Kasumi-1 (cell line): ENCODE data around the gene CEP350.

Experiments
- DNase-seq, 2 experiments: peaks; one replicate each; lab custom pipeline; 2025; lab: John Stamatoyannopoulos, UW

The CEP350 gene

GRCh38 chr1:180156631-180157091 lies 202.1 kb downstream of the CEP350 start:
- no peak for DNase-seq

- no peak for DNase-seq
Observed at GRCh38 chr1:180157108-180157507, 202.5 kb downstream of the CEP350 start.

- DNase-seq, result no peak
Observed at GRCh38 chr1:180157576-180158057, 203.0 kb downstream of the CEP350 start.

GRCh38 chr1:180158149-180159147 lies 203.8 kb downstream of the CEP350 start:
- no peak for DNase-seq

GRCh38 chr1:180160357-180160756 lies 205.7 kb downstream of the CEP350 start:
- peak in 1 of 2 experiments; percentile 27 for DNase-seq

GRCh38 chr1:180163041-180163440 lies 208.4 kb downstream of the CEP350 start:
- peak; percentile 71 to 77 for DNase-seq
